Ovary (tissue), 9 donors: ENCODE data around the gene TRAF2. TPM values are rescaled to one million over a fixed set of nuclear protein-coding genes. Genes with fewer than 3 reads are reported as not detected.
A peak's percentile ranks its signal among the peaks of the same experiment; 100 is the strongest.

ENCODE experiments used
- DNase-seq, 5 donors: peaks; one replicate each; pipeline ENCODE4 v3.0.0-alpha.2; 2019 to 2020
- H3K27ac ChIP-seq, 2 donors: fragments of 200-600 bp; one replicate each; pipeline versions ENCODE4 v1.5.1 to v1.8.0; 2019 to 2022
- H3K27me3 ChIP-seq: fragments of 200-600 bp; one replicate; pipeline ENCODE4 v1.8.0; 2022
- H3K36me3 ChIP-seq: fragments of 200-600 bp; sonication (generic); one replicate; pipeline ENCODE4 v1.5.1; 2019
- H3K4me1 ChIP-seq: one replicate; pipeline ENCODE4 v1.8.1; 2013; ENCODE audit warnings: mild to moderate bottlenecking, moderate library complexity; ENCODE audit not compliant: insufficient read depth
- H3K4me3 ChIP-seq: fragments of 200-600 bp; sonication (generic); one replicate; pipeline ENCODE4 v1.5.1; 2017
- H3K9me3 ChIP-seq, 2 donors: fragments of 200-600 bp in 1 of 2; sonication (generic) in 1 of 2; one replicate each; pipeline versions ENCODE4 v1.5.1 to v1.8.1; 2013 to 2019; ENCODE audit warnings: mild to moderate bottlenecking in 1 of 2, moderate library complexity in 1 of 2
- CTCF ChIP-seq, 3 donors: fragments of 450-650 bp in 2 of 3; fragments of 200-600 bp in 1 of 3; IDR thresholded peaks; one replicate each; pipeline versions ENCODE4 v1.5.1 to v1.8.0; 2016 to 2022; ENCODE audit warnings: antibody characterized with exemption in 3 of 3, mild to moderate bottlenecking in 1 of 3
- EP300 ChIP-seq: sonication (generic); formaldehyde crosslinking; IDR thresholded peaks from one replicate; pipeline ENCODE4 v1.6.1; 2017; ENCODE audit warnings: antibody characterized with exemption
- POLR2A ChIP-seq: fragments of 450-650 bp; IDR thresholded peaks from one replicate; pipeline ENCODE4 v1.6.1; 2017; ENCODE audit warnings: antibody characterized with exemption, mild to moderate bottlenecking, moderate library complexity
- whole genome bisulfite sequencing, 3 donors: extraction: QIAGEN DNeasy Blood & Tissue Kit in 1 of 3; methylation state at CpG; one replicate each; pipeline versions ENCODE4 v1.1.5 to v1.1.7; 2013 to 2017; 5-methylcytosine and 5-hydroxymethylcytosine counted together
- intact Hi-C, 4 donors: fragments of 100-400 bp; cut with DNase I; formaldehyde crosslinking; loops; one replicate each; pipeline versions ENCODE4 v1.11.0 to v1.15.1; 2022 to 2023
- polyA plus RNA-seq, 2 donors: library from polyadenylated mRNA; stranded (reverse); fragments of 200-250 nt in 1 of 2; fragments of 350-450 nt in 1 of 2; fragmentation: Illumina TruSeq in 1 of 2; extraction: RNeasy Lipid Tissue Mini Kit (QIAGEN cat#74804) in 1 of 2; gene quantifications; one replicate each; pipeline ENCODE4 v1.2.3, GENCODE V29; 2013 to 2014
- total RNA-seq, 7 donors: library from RNA; depleted of rRNA in 2 of 7; stranded (reverse); fragments of >200 nt in 2 of 7; fragmentation: NEBNext Ultra II Directional in 3 of 7; extraction: Animal tissue kit (Norgen Biotek cat#: 25700) in 3 of 7; gene quantifications; one replicate each; pipeline versions ENCODE4 v1.1.0 to v1.2.4, GENCODE V29; 2016 to 2023
- donor health status: DM: no; HTN: no; CAD: no; lungs with moderate emphysema.
- donor health status: DM: no; HTN: no; CAD: no.
- donor health status: Bipolar disorder and iron deficiency.
- donor health status: DM: yes; HTN: yes; CAD: no.
- donor health status: DM: no; HTN: no; CAD: no.
- donor health status: DM: yes; HTN: yes; CAD: no.

TRAF2 gene
- total and polyA plus RNA-seq, 9 donors, result 0.83 to 11.9 (median 9.7) TPM

DNA sequence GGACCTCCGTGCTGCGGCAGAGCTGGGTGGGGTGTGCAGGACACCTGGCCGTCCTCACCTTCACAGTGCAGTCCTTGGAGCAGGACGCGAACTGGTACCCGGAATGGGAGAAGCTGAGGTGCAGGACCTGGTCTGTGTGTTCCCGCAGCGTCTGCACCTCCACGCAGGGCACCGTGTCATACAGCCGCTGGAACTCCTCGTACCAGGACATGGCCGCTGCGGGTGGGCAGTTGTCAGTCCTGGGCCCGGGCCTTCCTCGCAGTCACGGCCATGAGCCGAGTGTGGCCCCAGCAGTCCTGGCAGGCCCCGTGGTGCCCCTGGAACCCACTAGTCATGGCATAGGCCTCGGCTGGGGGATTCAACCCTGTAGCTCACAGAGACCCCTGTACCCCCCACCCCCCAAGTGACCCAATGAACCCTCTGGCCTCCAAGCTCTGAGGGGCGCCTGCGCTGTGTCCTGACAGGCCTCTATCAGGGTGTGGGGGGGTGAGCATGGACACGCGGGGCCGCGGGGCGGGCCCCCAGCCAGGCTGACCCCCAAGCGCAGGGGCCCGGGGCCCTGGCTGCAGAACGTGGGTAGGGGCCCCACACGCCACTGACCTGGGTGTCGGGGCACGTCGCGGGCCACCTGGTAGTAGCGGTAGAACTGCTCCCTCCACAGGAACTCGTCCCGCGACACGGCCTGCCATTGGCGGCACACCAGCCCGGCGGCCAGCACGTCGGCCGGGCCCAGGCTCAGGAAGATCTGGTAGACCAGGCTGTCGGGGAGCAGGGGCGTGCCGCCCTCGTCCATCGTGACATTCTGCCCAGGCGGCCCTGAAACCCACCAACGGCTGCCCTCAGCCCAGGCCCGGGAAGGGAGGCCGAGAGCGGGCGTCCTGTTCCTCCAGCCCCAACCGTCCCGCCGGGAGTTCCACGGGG is 57.2 kb downstream of the TRAF2 start:
- Histone ChIP-seq H3K27me3 (no peaks in the 10 kb centered on the region), H3K4me1 (peaks cover 7% of the 10 kb centered on the region), H3K4me3 (peak overlapping the region; percentile 92), H3K36me3 (no peaks in the 10 kb centered on the region), H3K27ac (peak overlapping the region; percentile 4 to 73), H3K9me3 (no peaks in the 10 kb centered on the region)
- TF ChIP-seq EP300 (no peak), CTCF (IDR thresholded peaks at IDR 0.05) (no peak), POLR2A (no peak)
- intact Hi-C loops, result loop anchor here in 1 of 4 donors (5.0 to 10.0 kb wide), 2 partner anchors 56 to 99 kb away; partner anchors contain the start of genes AJM1, PHPT1 and TRAF2
- peak in 2 of 5 donors; percentile 29 to 59 for DNase-seq
- 12 to 46% (median 13%) methylated on average over 24 to 61 of the region's 61 CpGs for WGBS, 3 donors

DNA sequence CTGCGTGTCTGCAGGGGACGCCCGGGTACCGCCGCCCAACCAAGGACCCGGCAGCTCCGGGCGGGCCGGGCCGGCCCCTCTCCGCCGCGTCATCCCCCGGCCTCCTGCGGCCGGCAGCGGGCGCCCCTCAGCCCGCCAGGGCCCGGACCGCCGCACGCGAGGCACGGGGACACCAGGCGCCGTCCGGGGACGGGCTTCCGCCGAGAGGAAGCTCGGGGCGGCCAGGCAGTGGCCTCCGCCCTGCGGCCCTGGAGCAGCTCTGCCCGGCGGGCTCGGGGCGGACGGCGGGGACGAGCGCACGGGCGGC is 57.8 kb downstream of the TRAF2 start:
- intact Hi-C loops, result loop anchor here in 1 of 4 donors (5.0 to 10.0 kb wide), 2 partner anchors 57 to 99 kb away; partner anchors contain the start of genes AJM1, PHPT1 and TRAF2
- 0% methylated on average over 10 to 45 of the region's 45 CpGs for WGBS, 3 donors
- no peaks in the 10 kb centered on the region for H3K27me3 ChIP-seq
- peaks cover 8% of the 10 kb centered on the region for H3K4me1 ChIP-seq
- no peak for TF ChIP-seq EP300
- no peak for TF ChIP-seq POLR2A
- no peak for TF ChIP-seq CTCF (IDR thresholded peaks at IDR 0.05)
- peak overlapping the region; percentile 4 to 73 for H3K27ac ChIP-seq
- H3K36me3 ChIP-seq, result no peaks in the 10 kb centered on the region
- no peak for DNase-seq
- H3K4me3 ChIP-seq, result peak overlapping the region; percentile 92
- no peaks in the 10 kb centered on the region for H3K9me3 ChIP-seq

- DNase-seq, result peak; percentile 93 to 97 (median 95)
- no peaks in the 10 kb centered on the region for H3K36me3 ChIP-seq
- peaks cover 9% of the 10 kb centered on the region for H3K4me1 ChIP-seq
- H3K9me3 ChIP-seq, result no peaks in the 10 kb centered on the region
- peak within 1 kb of the TSS; percentile 4 to 73 for H3K27ac ChIP-seq
- peak within 1 kb of the TSS; percentile 92 for H3K4me3 ChIP-seq
- no peaks in the 10 kb centered on the region for H3K27me3 ChIP-seq
- intact Hi-C loops, result loop anchor here in 1 of 4 donors (5.0 to 10.0 kb wide), 2 partner anchors 57 to 100 kb away; partner anchors contain the start of genes AJM1, PHPT1 and TRAF2
- 4 to 14% (median 7%) methylated on average over 23 to 74 of the region's 74 CpGs for WGBS, 3 donors
- peak; percentile 99 to 100 (median 99) for TF ChIP-seq CTCF (IDR thresholded peaks at IDR 0.05)
- TF ChIP-seq EP300, result no peak
- peak; percentile 47 for TF ChIP-seq POLR2A
Observed at GRCh38 chr9:136944519-136945332, 58.4 kb downstream of the TRAF2 start, which contains the start of the genes C8G and FBXW5. Gene C8G, plus strand, starts transcription at chr9:136945243. Its CDS starts 78 bp downstream, at chr9:136945321. Gene FBXW5, minus strand, starts transcription at chr9:136944738. Its CDS starts 655 bp downstream, at chr9:136944083.
